HG03378 (cell line): ENCODE results near the gene NR2F1.

Experiments used
- ATAC-seq: cut with Tn5 transposase; IDR thresholded peaks from one replicate; pipeline ENCODE4 v1.9.1; 2021; ENCODE audit warnings: mild to moderate bottlenecking, moderate library complexity; ENCODE audit not compliant: unreplicated experiment

The NR2F1 gene

GRCh38 chr5:93577854-93578812 lies 4.9 kb upstream of the NR2F1 start:
- ATAC-seq = no peak

GRCh38 chr5:93578813-93579691 lies 4.0 kb upstream of the NR2F1 start:
- no peak for ATAC-seq

GRCh38 chr5:93579692-93580062 lies 3.3 kb upstream of the NR2F1 start:
- no peak for ATAC-seq

- no peak for ATAC-seq
These were observed 2.7 kb upstream of the NR2F1 start for GRCh38 chr5:93580063-93580926.

- ATAC-seq = peak; percentile 31
These were observed 2.0 kb upstream of the NR2F1 start, which contains the start of gene NR2F1-AS1 for GRCh38 chr5:93580927-93581445. Gene NR2F1-AS1, minus strand, starts transcription at chr5:93581219.

GRCh38 chr5:93582167-93582462 lies 907 bp upstream of the NR2F1 start:
- no peak for ATAC-seq

GRCh38 chr5:93583439-93583767 lies 381 bp downstream of the NR2F1 start:
- ATAC-seq = no peak

GRCh38 chr5:93583768-93584595 lies 960 bp downstream of the NR2F1 start:
- no peak for ATAC-seq

GRCh38 chr5:93584596-93585040 lies 1.6 kb downstream of the NR2F1 start:
- ATAC-seq = no peak

- ATAC-seq = no peak
These were observed 2.2 kb downstream of the NR2F1 start for GRCh38 chr5:93585041-93585766.

GRCh38 chr5:93585767-93586385 lies 2.9 kb downstream of the NR2F1 start:
- no peak for ATAC-seq

- no peak for ATAC-seq
These were observed 3.9 kb downstream of the NR2F1 start for GRCh38 chr5:93586736-93587596.

- ATAC-seq = no peak
These were observed 4.8 kb downstream of the NR2F1 start for GRCh38 chr5:93587597-93588351.

- ATAC-seq = no peak
These were observed 5.5 kb downstream of the NR2F1 start for GRCh38 chr5:93588352-93589151.

- ATAC-seq = no peak
These were observed 6.3 kb downstream of the NR2F1 start for GRCh38 chr5:93589152-93589828.

GRCh38 chr5:93589829-93590215 lies 6.8 kb downstream of the NR2F1 start:
- ATAC-seq = no peak
